ENCODE data around the gene PSMD8. TPM values are rescaled to one million over a fixed set of nuclear protein-coding genes. Genes with fewer than 3 reads are reported as not detected.
"Not testable (repeated sequence)": the region's sequence is repeated elsewhere in the genome, so short reads cannot be mapped to it uniquely, and the experiment has no call there.

PSMD8 gene
- polyA plus RNA-seq, 1 donor, result 120 TPM

GRCh38 chr19:38387550-38388348 lies 13.4 kb downstream of the PSMD8 start, which contains the start of gene GGN:
Gene GGN (minus strand): TSS chr19:38388034. CDS start chr19:38387261, 773 bp downstream.
- DNase-seq, result peak; percentile 54

GRCh38 chr19:38388349-38389100 lies 14.2 kb downstream of the PSMD8 start, which contains the start of gene SPRED3:
Gene SPRED3 (plus strand): TSS chr19:38388697. CDS start chr19:38390303, 1,606 bp downstream.
- no peak for DNase-seq

DNA sequence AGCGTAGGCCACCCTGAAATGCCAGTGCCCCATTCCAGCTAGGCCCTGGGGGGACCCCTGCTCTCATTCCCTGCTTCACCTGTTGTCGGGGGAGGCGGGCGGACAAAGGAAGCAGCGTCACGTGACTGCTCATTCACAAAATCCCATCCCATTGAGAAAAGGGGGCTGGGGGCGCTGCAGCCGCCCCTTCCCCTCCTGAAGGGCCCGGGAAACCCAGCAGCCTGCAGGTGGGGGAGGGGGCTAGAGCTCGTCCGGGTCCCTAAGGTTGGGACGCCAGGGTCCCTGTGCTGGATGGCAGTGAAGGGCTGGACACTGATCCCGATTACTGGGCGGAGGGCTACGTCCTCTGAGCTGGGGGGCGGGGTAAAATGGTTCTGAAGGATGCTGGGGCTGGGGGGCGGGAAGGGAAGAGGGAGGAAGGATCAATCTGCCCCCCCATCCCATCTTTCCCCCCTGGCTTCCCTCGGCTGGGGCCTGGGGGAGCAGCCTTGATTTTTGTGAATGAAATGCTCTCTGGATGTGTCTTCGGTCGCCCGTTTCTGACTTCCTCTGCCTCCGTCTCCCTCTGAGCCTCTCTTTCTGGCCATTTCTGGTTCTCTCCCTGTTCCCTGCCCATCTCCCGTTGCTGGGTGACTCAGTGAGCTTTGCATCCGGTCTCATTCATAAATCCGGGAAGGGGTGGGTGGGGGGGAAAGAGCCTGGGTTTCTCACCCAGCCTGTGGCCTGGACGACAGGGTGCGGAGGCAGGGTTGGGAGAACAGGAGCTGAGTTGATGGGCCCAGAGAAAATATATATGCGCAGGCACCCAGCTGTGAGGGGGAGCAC lies 14.9 kb downstream of the PSMD8 start:
- no peak for DNase-seq

DNA sequence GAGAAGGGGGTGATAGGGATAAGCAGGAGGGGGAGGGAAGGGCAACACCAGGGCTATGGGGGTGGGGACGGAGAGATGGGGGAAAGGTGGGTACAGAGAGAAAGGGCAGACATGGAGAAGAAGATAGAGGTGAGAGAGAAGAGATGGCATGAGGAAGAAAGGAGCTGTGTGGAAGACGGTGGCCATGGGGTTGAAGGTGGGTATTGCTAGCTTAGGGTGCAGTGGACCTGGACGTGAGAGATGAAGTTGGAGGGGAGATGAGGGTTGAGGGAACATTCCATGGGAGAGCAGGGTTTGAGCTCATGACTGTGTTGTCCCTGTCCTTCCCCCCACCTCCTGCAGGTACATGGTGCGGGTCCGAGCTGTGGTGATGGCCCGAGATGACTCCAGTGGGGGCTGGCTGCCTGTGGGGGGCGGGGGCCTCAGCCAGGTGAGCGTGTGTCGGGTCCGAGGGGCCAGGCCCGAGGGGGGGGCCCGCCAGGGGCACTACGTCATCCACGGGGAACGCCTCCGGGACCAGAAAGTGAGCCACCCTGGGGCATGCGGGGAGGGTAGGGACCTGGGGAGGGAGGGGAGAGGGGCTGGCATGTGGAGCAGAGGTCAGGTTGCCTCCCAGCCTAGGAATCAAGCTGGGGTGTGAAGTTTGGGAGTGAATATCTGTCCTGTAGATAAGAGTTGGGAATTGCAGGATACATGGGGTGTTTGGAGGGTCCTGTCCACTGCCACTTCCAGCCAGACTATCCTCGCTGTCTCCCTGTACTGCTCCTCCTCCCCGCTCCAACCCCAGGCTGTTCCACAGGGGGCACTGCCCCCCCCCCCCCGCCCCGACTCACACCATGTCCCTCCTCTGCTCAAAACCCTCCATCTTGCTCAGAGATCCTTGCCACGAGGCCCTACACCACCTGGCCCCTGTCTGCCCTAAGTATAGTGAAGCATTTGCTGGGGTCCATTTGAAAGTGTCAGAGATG lies 15.9 kb downstream of the PSMD8 start:
- no peak for DNase-seq

- no peak for DNase-seq
Observed at GRCh38 chr19:38391911-38392464, 17.6 kb downstream of the PSMD8 start.

DNA sequence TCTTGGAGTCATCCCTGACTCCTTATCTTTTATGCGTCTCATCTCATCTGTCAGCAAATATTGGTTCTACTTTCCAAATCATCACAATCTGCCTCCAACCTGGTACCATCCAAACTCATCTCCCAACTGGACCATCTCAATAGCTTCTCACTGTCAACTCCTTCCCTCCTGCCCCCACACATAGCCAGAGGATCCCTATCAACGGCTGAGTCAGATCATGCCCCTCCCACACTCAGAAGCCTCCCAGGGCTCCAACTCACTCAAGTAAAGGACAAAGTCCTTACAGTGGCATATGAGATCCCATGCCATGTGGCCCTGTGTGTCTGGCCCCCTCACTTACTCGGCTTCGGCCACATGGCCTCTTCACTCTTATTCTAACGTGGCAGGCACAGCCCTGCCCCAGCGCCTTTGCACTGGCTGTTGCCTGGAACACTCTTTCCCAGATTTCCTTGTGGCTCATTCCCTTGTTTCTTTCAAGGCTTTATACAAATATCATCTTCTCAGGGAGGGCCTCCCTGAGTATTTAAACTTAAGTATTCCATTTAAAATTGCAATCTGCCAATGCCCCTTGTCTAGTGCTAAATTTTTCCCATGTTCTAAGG lies 18.4 kb downstream of the PSMD8 start:
- DNase-seq, result no peak

GRCh38 chr19:38394488-38394887 lies 20.1 kb downstream of the PSMD8 start:
- DNase-seq, result no peak

DNA sequence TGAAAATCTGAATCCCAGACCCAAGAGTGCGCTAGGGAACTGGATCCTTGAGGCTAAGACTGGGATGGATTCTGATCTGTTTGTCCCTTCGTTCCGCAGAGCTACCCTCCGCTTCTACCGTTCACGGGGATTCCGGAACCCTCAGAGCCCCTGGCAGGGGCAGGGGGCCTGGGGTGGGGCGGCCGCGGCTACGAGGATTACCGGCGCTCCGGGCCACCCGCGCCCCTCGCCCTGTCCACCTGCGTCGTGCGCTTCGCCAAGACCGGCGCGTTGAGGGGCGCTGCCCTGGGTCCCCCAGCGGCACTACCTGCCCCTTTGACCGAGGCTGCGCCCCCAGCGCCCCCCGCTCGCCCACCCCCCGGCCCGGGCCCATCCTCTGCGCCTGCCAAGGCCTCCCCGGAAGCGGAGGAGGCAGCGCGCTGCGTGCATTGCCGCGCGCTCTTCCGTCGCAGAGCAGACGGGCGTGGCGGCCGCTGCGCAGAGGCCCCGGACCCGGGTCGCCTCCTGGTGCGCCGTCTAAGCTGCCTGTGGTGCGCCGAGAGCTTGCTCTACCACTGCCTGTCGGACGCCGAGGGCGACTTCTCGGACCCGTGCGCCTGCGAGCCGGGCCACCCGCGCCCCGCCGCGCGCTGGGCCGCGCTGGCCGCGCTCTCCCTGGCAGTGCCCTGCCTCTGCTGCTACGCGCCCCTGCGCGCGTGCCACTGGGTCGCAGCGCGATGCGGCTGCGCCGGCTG lies 21.2 kb downstream of the PSMD8 start:
- DNase-seq, result no peak

- no peak for DNase-seq
Observed at GRCh38 chr19:38399081-38399480, 24.7 kb downstream of the PSMD8 start.

DNA sequence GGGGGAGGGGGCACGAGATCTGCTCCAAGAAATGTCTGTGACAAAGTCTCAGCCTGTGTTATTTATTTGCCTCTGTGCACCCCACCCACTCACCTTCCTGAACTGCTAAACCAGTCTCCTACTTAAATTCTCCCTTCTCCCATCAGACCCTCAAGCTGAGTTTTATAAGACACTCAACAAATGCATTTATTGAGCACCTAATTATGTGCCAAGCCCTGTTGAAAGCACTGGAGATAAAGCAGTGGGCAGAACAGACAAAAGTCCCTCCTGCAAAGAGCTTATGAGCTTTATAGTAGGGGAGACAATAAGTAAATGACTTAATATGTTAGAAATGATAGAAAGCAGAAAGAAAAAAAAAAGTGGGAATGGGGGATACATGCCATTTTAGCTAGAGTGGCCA lies 25.2 kb downstream of the PSMD8 start:
- DNase-seq, result no peak

DNA sequence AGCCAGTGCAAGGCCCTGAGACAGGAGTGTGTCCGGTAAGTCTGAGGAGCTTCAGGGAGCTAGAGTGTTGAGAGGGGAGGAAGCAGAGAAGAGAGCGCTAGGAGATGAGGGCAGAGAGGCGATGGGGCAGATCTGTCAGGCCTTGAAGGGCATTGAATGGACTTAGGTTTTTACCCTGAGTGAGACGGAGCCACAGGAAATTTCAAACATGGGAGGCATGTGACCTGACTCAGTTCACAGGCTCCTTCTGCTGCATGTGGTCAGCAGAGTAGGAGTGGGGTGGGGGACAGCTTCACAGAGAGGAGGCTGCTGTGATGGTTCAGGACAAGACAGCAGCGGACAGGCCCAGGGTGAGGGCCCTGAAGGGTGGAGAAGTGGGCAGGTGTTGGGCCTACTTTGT lies 26.0 kb downstream of the PSMD8 start:
- no peak for DNase-seq

- DNase-seq, result no peak
Observed at GRCh38 chr19:38401148-38401547, 26.8 kb downstream of the PSMD8 start.

- DNase-seq, result no peak
Observed at GRCh38 chr19:38402623-38402966, 28.2 kb downstream of the PSMD8 start.

- peak; percentile 98 for DNase-seq
Observed at GRCh38 chr19:38402967-38403674, 28.8 kb downstream of the PSMD8 start, which contains the start of gene FAM98C. Gene FAM98C (plus strand): TSS chr19:38403093. CDS start chr19:38403154, 61 bp downstream.

GRCh38 chr19:38404858-38405257 lies 30.5 kb downstream of the PSMD8 start:
- no peak for DNase-seq

- no peak for DNase-seq
Observed at GRCh38 chr19:38405276-38405675, 30.9 kb downstream of the PSMD8 start.

GRCh38 chr19:38409631-38410133 lies 35.3 kb downstream of the PSMD8 start:
- DNase-seq, result peak; percentile 74

GRCh38 chr19:38410407-38410806 lies 36.0 kb downstream of the PSMD8 start:
- not testable (repeated sequence) for DNase-seq

Data from hindlimb muscle (tissue), 1 donor.